Endothelial cell of umbilical vein (primary cell): ENCODE results near the gene ZDHHC5.
A peak's percentile ranks its signal among the peaks of the same experiment; 100 is the strongest.

Source experiments
- EZH2 ChIP-seq: IDR thresholded peaks from 2 replicates; pipeline ENCODE4 v1.6.1; 2012; ENCODE audit warnings: borderline replicate concordance, low read depth, mild to moderate bottlenecking, moderate library complexity, low read length, inconsistent platforms; ENCODE audit not compliant: severe bottlenecking
- FOS ChIP-seq: IDR thresholded peaks from 2 replicates; pipeline ENCODE4 v1.6.1; 2011; ENCODE audit warnings: mild to moderate bottlenecking, low read length, moderate library complexity, borderline replicate concordance; ENCODE audit not compliant: insufficient read depth
- GATA2 ChIP-seq: IDR thresholded peaks from 2 replicates; pipeline ENCODE4 v1.7.0; 2011; ENCODE audit warnings: low read depth, mild to moderate bottlenecking, moderate library complexity, mixed read lengths, low read length; ENCODE audit not compliant: insufficient read length, insufficient read depth
- JUN ChIP-seq: IDR thresholded peaks from 2 replicates; pipeline ENCODE4 v1.6.1; 2011; ENCODE audit warnings: borderline replicate concordance, low read depth; ENCODE audit not compliant: insufficient read length, insufficient read depth
- MYC ChIP-seq: IDR thresholded peaks from one replicate; pipeline ENCODE4 v1.6.1; 2011; ENCODE audit warnings: mild to moderate bottlenecking, low read depth, low read length
- POLR2A ChIP-seq: IDR thresholded peaks from 2 replicates; pipeline ENCODE4 v1.6.1; 2012; ENCODE audit warnings: low read depth, mild to moderate bottlenecking, control low read depth, low read length
- POLR2AphosphoS5 ChIP-seq: IDR thresholded peaks from 2 replicates; pipeline ENCODE4 v1.6.1; 2012; ENCODE audit warnings: low read depth, mild to moderate bottlenecking, control low read depth, low read length, moderate library complexity; ENCODE audit not compliant: insufficient read depth
- TF ChIP-seq, protein P1 (sequence below), 2 donors: IDR thresholded peaks; 1 replicate in 1 of 2; 2 replicates in 1 of 2; pipeline ENCODE4 v1.5.1; 2011; ENCODE audit warnings: low read length in 2 of 2, mild to moderate bottlenecking in 2 of 2, moderate library complexity in 2 of 2, control low read depth in 1 of 2, inconsistent platforms in 1 of 2, low read depth in 1 of 2; ENCODE audit not compliant: insufficient read depth in 1 of 2; ENCODE audit errors: extremely low read depth in 1 of 2
- TF ChIP-seq, protein P2 (sequence below): IDR thresholded peaks from 2 replicates; pipeline ENCODE4 v1.6.1; 2011; ENCODE audit not compliant: insufficient read depth, insufficient read length

DNA sequence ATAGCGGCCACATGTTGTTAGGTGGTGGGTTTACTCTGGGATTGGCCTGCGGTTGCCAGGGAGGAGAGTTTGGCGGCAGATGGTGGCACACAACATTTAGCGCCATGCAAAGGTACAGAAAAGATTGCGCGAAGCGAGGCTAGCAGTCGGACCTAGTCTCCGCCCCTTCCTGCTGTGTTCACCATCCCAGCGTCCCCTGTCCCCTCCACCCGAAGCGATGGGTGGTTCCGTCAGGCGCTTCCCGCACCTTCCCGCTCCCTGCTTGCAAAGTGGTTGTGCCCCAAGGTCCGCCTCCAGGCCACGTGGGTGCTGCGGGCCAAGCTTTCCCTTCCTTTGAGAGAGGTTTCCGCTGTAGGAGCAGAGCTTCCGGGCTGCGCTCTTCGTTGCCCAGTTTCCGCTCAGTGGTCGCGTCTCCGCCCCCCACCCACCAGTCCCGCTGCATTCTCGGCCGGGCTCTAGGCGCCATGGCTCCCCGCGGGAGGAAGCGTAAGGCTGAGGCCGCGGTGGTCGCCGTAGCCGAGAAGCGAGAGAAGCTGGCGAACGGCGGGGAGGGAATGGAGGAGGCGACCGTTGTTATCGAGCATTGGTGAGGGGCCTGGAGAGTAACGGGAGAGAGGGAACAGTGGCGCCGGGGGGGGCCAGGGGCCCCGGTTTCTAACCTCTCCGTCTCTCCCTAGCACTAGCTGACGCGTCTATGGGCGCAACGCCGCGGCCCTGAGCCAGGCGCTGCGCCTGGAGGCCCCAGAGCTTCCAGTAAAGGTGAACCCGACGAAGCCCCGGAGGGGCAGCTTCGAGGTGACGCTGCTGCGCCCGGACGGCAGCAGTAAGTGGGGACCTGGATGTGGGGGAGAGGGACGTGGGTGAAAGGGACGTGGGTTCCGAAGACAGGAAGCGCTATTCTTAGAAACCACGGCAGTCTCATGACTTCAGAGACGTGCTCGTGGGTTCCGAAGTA is 73.5 kb downstream of the ZDHHC5 start, which contains the start of gene SELENOH:
- TF ChIP-seq, protein P1, sequence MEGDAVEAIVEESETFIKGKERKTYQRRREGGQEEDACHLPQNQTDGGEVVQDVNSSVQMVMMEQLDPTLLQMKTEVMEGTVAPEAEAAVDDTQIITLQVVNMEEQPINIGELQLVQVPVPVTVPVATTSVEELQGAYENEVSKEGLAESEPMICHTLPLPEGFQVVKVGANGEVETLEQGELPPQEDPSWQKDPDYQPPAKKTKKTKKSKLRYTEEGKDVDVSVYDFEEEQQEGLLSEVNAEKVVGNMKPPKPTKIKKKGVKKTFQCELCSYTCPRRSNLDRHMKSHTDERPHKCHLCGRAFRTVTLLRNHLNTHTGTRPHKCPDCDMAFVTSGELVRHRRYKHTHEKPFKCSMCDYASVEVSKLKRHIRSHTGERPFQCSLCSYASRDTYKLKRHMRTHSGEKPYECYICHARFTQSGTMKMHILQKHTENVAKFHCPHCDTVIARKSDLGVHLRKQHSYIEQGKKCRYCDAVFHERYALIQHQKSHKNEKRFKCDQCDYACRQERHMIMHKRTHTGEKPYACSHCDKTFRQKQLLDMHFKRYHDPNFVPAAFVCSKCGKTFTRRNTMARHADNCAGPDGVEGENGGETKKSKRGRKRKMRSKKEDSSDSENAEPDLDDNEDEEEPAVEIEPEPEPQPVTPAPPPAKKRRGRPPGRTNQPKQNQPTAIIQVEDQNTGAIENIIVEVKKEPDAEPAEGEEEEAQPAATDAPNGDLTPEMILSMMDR (IDR thresholded peaks at IDR 0.05; ENCODE audit: extremely low read depth in 1 of 2, insufficient read depth in 1 of 2, low read depth in 1 of 2, low read length in 2 of 2), result no peak
- TF ChIP-seq POLR2AphosphoS5 (peak; percentile 98), MYC (peak; percentile 82), EZH2 (no peak), POLR2A (peak; percentile 95), GATA2 (no peak), FOS (no peak), JUN (no peak)
- TF ChIP-seq, protein P2, sequence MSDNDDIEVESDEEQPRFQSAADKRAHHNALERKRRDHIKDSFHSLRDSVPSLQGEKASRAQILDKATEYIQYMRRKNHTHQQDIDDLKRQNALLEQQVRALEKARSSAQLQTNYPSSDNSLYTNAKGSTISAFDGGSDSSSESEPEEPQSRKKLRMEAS, result peak; percentile 97
